GM19240 (cell line): ENCODE measurements around the gene HRAS.
A peak's percentile ranks its signal among the peaks of the same experiment; 100 is the strongest.
"Not testable (repeated sequence)": the region's sequence is repeated elsewhere in the genome, so short reads cannot be mapped to it uniquely, and the experiment has no call there.

Source experiments
- DNase-seq: peaks from one replicate; pipeline ENCODE4 v3.0.0; 2011; ENCODE audit warnings: low spot score; ENCODE audit not compliant: insufficient read length

HRAS gene

DNA sequence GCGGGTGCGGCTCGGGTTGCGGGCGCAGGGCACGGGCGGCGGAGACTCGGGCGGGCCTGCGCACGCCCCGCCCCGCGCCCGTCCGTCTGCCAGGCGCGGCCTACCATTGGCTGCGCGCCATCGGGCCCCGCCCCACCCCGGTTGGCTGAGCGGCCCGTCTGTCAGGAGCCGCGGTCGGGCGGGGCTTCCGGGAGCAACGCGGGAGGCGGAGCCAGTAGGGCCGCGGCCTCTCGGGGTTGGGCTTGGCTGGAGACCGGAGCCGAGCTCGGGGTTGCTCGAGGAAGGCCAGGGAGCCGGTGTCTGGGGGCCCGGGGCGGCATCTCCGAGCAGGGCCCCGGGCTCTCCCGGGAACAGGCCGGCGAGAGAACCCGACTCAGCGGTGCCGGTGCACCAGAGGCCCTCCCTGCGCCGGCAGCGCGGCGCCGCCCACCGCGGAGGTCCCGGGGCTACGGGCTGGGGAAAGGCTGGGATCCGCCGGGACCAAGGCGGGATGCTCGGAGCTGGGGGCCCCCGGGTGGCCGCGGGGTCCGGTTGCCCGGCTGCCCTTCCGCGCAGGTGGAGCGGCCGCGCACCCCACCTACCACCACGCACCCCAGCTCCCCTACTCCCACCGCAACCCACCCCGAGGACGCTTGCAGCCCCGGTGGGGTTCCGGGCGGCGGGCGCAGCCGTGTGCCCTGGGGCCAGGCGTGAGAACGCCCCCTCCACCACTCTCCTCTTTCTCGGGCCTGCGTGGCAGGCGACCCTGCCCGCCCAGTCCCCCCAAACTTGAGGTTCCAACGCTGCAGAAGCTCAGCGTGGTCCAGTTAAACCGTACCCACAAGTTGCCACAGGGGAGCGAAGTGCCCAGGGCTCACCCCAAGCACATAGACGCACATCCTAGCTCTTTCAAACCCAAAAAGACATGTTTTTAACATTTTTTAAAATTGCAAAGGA, at the start of gene HRAS:
Gene HRAS, minus strand, starts transcription at position 58 of the 936 bp plus-strand sequence.
- DNase-seq, result peak; percentile 99

DNA sequence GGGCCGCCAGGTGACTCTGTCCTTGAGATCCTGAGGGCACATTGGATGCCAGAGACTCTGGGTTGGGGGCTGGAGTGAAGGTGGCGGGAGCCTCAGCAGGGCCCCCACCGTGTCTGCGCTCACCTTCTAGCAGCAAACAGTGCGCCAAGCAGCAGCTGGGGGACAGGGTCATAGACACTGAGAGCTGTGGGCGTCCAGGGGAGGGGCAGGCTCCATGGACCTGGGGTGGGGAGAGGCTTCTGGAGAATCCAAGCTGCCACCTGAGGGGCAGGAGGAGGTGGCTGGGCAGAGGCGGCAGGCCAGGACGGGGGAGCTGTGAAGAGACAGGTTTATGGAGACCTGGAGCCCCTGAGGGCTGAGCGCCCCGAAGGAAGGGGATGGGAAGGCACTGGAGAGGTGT, 48.9 kb upstream of the HRAS start:
- no peak for DNase-seq

DNA sequence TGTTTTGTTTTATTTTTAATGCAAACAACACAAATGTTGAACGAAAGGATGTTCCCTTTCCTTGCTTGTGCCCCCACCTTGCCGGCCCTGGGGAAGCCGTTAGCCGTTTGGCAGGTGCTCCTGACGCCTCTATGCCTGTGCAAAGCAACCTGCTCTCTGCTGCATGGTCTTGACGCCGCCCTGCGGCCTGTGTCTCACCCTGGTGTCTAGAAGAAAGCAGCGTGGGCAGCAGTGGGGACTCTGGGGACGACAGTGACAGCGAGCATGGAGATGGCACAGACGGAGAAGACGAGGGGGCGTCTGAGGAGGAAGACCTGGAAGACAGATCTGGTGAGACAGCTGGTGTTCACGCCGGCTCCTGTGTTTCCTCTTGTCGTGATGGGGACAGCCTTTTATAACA, 46.4 kb upstream of the HRAS start:
- no peak for DNase-seq

DNA sequence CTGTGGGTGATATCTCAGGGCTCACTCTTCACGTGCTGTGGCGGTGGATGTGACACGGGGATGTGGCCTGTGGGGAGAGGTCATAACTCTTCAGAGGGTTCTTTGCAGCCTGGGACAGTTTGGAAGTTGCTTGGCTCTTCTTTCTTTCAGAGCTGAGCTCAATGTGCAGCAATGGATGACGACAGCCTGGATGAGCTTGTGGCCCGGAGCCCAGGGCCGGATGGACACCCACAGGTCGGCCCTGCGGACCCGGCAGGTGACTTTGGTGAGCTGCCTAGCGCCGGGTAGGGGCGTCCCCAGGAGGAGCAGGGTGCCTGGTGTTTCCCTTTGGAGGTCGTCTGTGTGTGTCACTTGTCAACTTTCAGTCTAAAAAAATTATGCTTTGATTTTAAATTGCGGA, 46.0 kb upstream of the HRAS start:
- DNase-seq, result no peak

DNA sequence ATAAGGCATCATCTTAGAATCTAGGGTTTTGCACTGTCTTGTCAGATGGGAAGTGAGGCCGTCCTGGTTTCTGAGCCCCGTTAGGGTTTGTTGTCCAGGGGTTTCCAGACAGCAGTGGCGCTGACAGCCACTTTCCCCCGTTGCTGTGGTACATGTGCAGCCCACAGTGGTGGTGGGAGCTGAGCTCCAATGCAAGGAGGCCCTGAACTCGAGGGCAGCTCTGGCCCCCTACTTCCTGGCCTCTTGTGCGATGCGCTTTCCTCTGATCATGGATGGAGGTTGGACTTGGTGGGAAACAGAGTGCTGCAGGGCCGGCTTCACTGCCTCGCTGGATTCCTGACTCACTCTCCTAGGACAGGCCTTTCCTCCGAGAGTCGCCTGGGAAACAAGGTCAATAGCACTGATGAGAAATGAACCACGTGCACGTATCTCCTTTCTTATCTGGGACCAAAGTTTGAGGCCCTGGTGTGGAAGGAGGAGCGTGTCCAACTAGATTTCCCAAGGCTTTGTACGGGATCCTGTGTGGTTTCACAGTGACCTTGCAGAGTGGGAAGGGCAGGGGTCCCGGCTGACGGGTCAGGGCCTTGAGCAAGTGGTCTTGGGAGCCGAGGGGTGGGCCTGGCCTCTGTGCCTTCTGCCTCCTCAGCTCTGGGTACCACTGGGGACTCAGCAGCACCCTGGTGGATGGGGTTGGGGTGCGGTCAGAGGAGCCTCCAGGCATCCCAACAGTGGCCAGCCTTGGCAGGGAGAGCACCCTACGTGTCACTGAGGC, 44.6 kb upstream of the HRAS start:
- no peak for DNase-seq

DNA sequence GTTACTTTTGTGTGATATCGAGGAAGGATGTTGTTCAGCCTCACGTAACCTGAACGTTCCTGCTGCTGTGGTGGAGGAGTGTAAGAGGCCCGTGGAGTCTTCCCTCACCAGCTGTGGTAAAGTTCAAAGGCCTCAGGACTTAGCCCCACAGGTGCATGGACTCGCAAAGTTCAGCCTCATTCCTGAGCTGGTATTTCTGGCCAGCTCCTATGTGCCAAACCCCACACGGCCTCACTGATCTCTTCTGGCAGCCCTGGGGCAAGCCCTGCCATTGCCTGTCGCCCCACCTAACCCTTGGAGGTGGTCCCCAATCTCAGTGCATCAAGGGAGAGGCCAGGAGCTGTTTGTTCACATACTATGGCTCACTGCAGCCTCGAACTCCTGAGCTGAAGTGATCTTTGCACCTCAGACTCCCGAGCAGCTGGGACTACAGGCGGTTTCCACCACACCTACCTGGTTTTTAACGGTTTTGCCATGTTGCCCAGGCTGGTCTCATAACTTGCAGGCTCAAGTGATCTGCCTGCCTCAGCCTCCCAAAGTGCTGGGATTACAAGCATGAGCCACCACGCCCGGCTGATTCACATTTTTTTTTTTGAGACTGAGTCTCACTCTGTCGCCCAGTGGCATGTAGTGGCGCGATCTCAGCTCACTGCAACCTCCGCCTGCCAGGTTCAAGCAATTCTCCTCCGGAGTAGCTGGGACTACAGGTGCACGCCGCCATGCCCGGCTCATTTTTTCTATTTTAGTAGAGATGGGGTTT, 43.1 kb upstream of the HRAS start:
- no peak for DNase-seq

DNA sequence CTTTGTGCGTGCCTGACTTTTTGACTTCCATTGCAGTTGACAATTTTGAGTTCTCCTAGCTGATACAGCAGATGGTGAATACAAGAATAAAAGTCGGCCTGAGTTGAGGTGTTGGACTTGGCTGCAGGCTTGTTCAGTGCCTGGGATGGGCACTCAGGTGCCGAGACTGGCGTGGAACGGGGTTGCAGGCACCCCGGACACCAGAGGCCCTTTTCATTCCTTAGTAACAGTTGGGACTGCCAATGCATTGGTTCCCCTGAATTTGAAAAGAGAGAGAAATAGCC, 42.2 kb upstream of the HRAS start:
- DNase-seq, result no peak

DNA sequence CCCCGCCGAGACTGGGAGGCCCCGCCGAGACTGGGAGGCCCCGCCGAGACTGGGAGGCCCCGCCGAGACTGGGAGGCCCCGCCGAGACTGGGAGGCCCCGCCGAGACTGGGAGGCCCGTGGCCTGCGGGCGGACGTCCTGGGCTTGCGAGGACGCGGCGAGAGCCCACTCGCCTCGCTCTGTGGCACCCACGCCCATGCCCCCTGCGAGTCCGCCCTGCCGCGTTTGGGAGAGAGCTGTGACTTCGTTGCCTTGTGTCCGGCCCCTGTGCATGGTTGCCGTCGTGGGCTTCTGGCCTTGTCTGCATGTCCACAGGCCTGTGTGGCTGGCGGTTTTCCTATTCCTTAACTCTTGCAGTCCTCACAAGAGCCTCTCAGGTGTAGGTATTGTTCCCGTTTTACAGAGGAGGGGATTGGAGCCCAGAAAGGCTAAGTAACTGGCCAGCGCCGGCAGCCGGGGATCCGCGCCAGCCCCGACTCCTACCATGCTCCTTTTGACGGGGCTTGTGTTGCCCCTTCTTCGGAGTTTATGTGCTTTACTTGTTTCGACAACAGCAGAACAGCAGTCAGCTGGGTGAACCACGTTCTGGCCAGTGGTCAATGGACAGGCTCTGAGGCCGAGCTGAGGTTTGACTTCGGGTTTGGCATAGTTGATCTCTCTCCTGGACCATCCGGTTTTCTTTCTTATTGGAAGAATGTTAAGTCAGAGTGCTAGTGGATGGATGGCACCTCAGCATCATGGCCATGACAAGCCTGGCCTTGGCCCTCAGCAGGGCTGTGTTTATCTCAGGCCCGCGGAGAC, 41.6 kb upstream of the HRAS start:
- DNase-seq, result no peak

DNA sequence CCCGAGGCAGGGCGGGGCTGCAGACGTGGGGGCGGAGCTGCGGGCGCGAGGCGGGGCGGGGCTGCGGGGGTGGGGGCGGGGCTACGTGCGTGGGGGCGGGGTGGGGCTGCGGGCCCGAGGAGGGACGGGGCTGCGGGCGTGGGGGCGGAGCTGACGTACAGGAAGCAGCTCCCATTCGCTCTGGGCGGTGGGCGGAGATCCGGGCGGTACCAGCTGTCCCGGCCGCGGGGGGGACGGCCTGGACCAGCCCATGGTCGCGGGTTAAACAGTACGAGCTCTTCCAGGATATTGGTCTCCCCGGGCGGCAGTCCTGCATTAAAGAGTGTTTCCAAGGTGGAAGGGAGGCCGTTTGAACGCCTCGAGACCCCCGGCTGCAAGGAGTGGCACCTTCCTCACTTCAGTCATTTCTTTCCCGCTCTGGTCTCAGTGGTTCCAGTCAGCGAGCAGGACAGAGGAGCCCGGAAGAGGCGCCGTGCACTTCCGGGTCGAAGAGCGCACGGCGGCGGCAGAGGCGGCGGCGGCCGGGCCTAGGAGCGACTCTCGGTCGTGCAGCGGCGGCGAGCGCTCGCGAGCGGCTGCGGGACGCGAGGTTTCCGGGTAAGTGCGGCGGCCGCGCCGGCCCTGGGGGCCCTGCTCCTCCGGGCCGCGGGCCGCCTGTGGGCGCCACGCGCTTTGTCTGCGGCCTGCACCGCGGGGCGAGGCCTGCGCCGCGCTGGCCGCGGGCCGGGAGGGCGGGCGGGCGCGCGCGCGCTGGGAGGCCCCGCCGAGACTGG, 40.8 kb upstream of the HRAS start, which contains the start of gene PHRF1:
Gene PHRF1, plus strand, starts transcription at position 475 of the 773 bp plus-strand sequence. CDS start 5,043 bp downstream, outside the sequence.
- peak; percentile 100 for DNase-seq

DNA sequence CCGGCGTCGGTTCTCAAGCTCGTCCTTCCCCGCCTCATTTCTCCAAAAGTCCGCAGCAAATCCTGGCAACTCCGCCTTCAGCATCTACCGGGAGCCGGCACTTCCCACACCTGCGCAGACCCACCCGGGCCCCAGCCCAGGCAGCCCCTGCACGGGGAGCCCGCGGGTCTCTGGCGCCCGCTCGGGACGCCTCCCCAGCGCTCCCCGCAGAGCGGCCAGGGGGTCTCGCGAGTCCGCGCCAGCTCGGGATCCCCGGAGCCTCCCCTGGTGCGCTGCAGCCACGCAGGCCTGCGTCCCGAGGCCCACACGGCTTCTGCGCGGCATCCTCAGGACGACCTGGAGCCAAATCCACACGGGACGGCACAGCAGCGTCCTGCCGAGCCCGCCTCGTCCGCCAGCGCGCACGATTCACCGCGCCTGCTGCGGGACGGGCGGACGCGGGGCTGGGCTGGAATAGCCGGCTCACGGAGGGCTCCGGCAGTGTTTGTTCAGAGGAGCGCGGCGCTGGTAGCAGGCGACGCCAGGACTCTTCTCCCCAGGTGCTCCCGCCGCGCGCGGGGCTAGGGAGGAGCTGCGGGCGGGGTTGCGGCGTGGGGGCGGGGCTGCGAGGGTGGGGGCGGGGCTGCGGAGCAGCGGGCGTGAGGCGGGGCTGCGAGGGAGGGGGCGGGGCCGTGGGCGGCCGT, 40.1 kb upstream of the HRAS start:
- DNase-seq, result no peak

DNA sequence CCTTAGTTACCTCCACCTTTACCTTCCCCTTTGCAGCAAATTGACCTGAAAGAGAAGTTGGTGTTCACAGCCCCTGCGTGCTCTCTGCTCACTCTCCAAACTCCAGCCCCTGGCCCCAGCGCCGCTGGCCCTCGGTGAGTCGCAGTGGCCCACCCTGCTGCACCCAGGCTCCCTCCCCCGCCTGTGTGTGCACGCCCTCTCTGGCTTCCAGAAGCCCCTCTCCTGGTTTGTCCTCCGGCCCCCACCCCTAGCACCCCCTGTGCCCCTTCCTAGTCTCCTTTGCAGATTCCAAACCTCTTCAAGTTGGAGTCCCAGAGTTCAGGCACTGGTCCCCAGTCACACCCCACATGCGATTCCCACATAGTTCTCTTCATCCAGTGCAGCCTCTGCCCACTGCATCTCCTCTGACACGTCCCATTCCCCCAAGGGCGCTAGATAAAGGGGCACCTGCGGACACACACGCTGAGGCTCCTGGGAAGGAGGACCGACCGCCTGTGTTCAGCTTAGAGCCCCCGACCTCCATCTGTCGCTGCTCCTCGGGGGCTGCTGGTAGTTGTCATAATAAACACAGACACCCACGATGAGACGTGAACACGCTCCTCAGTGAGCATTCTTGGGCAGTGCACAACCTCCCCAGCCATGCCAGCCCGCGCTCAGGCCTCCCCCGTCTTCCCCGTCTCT, 39.4 kb upstream of the HRAS start:
- no peak for DNase-seq

DNA sequence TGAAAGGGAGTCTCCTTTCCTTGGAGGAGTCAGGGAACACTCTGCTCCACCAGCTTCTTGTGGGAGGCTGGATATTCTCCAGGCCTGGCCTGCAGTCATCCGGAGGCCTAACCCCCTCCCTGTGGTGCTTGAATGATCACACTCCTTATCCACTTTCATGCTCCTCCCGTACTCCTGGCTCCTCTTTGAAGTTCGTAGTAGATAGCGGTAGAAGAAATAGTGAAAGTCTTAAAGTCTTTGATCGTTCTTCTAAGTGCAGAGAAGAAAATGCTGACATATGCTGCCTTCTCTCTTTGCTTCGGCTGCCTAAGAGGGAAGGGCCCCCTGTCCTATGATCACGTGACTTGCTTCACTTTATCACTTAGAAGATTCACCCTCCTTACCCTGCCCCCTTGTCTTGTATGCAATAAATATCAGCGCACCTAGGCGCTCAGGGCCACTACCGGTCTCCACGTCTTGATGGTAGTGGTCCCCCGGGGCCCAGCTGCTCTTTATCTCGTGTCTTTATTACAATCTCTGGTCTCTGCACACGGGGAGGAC, 38.7 kb upstream of the HRAS start:
- DNase-seq, result not testable (repeated sequence)

DNA sequence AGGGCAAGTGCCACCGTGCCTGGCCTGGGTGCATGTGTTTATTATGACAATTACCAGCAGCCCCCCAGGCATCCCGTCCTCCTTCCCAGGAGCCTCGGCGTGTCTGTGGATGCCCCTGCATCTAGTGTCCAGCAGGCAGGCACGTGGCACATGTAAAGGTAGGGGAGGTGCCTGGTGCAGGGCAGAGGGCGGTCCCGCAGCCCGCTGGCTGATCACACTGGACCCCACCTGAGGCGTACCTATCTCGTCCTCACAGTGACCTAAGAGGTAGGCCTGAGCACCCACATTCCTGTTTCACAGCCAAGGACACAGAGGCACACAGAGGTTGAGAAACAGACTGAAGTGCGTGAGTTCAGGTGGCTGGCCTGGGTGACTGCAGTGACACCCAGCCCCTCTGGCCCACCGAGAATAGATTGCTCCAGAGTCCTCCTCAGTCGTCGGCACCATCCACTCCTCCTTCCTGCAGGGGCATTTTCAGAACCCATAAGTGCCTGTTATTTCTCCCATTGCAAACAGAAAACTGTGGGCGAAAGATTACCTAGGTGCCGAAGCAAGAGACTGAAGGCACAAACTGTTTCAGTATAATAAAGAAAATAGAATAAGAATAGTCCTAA, 37.9 kb upstream of the HRAS start:
- no peak for DNase-seq

DNA sequence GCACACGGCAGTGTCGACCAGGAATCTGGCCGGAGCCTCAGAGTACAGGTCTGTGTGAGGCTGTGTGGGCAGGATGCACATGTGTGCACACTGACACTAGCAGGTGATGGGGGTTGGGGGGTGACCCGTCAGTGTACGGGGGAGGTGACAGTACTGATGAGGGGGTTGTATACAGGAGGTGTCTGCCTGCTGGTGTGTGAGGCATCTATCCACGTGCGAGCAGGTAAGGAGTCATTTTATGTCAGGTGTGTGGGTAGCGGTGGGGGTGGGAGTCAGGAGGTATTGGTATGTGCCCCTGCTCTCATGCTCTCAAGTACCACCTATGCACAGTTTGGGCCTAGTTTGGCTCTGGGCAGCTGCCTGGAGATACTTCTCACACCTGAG, 36.4 kb upstream of the HRAS start:
- no peak for DNase-seq

DNA sequence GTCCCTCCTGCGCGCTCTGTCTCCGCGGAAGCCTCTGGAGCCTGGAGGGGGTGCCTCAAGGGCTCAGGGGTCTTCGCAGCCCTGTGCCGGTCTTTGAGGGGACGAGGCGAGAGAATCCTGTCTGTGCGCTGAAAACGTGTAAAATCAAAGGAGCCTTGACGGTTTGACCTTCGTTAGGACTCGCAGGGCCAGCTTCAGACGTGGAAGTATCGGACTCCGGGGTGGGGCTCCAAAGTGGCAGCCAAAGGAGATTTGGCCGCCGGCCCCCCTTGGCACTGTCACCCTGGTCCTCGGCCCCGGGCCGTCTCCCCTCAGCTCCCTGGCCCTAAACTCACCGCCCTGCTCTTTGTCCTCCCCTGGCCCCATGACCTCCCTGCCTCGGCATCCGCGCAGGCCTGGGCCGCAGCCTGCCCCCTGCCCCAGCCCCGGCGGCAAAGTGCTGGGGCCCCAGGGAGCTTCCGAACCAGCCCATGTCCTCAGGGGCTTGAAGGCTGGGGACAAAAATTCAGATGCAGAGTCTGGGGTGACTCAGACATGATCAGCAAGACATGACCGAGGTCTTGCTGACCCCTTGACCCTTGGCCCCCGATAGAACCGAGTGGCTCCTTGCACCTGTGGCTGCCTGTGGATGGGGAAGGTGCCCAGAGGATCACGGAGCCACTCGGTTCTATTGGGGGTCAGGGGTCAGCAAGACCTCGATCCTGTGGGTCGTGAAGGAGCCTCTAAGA, 33.9 kb upstream of the HRAS start:
- no peak for DNase-seq

DNA sequence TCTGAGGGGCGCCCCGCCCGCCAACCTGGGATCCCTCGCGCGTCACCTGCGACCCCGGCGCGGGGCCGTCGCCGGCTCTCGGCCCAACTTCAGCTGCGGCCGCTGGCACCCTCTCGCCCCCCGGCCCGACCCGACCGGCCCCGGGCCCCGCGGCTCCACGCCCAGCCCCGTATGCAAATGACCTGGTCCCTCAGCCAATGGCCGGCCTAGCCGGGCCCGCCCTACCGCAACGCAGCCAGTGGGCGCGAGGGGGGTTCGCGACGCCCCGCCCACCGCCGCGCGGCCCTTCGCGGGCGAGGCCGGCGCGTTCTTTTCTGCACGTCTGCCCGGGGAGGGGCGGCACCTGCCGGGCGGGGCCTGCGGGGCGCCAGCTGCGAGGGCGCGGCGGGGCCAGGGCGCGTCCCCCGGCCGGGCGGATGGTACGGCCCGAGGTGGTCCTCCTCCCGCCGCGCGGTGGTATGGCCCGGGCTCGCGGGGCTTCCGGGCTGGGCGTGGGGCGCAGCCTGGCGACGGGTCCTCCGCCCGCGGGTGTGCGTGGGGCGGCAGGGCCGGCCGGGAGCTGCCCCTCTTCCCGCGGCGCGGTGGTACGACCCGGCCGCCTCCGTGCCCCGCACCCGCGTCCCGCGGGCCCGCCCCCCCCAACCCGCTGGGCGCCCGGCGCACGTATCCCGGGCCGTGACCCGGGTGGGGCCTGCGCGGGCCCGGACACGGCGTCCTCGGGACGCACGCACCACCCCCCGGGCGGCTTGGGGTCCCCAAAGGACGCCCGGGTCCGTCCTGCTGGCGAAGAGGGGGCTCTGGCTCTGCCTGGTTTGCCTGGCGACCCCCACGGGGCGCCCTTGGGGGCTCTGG, 33.2 kb upstream of the HRAS start:
- DNase-seq, result peak; percentile 99
